GM18873 (cell line): Measurements from ENCODE around the gene MRPS22.
A peak's percentile ranks its signal among the peaks of the same experiment; 100 is the strongest.
"Not testable (repeated sequence)": the region's sequence is repeated elsewhere in the genome, so short reads cannot be mapped to it uniquely, and the experiment has no call there.

Experiments used
- ATAC-seq: cut with Tn5 transposase; IDR thresholded peaks from one replicate; pipeline ENCODE4 v1.9.1; 2021; ENCODE audit warnings: mild to moderate bottlenecking, moderate library complexity, moderate number of reproducible peaks; ENCODE audit not compliant: unreplicated experiment, low FRiP score

MRPS22 gene

DNA sequence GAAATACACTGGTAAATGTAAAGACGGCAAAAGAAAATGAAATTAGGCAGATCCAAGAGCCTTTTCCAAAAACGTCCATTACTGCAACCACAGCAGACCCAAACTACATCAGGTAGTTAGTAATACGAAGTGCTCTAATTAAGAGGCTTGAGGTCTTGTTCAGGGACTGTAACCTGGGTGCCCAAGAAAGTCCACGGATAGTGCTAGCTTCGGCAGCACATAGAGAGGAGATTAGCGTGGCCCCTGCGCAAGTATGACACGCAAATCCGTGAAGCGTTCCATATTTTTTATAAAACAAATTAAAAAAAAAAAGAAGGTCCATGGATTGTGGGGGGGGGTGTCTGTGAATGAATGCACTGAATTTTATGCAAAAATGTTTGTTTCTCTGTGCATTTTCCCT lies 44.3 kb downstream of the MRPS22 start:
- ATAC-seq, result no peak

DNA sequence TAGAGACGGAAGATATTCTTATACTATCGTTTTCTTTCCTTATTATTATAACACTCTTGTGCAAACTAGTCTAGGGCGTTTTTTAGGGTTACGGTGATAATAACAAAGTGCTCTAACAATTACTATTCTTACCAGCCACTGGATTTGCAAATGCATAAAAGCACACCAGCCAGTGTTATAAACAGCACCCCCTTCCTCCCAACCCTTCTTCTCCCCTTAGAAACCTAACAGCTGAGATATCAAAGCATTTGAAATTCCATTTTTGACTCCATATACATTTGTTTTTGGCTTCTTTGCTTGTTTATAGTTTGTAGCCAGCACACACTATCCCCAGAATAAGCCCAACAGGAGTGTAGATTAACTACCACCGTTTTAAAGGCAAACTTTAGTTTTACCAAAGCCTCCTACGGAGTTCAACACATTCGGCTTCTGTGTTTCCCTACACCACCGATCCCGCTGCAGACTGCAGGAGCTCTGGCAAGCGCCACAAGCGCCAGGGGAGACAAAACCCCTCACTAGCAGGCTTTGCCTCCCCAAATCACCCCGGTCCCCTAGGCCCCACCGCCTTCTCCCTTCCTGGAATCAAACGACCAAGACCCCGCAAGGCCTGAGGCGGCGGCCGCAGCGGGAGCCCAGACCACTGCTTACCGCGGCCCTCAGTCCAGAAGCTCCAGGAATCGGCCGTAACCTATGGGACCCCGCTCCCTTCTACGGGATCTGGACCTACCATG lies 45.2 kb downstream of the MRPS22 start:
- ATAC-seq, result no peak

GRCh38 chr3:139389552-139390368 lies 45.9 kb downstream of the MRPS22 start, which contains the start of gene COPB2:
COPB2 (minus strand) TSS chr3:139389647; CDS start chr3:139389550, 97 bp downstream.
- peak; percentile 96 for ATAC-seq

DNA sequence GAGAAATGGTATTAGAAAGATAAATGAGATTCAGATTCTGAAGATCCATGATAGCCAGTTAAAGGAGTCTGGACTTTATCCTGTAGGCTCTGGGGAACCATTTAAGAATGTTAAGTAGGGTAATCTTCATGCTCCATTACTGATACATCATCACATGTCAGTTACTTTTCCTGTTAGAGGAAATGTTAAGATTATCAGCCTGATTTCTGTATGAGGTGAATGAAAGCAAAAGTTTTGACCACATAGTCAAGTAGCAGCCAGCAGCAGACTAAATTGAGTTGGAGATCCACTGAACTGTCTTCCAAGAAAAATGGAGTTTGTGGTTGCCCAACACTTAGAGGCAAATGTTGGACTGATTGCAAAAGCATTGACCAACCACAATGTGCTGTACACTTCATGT lies 50.3 kb downstream of the MRPS22 start:
- no peak for ATAC-seq

DNA sequence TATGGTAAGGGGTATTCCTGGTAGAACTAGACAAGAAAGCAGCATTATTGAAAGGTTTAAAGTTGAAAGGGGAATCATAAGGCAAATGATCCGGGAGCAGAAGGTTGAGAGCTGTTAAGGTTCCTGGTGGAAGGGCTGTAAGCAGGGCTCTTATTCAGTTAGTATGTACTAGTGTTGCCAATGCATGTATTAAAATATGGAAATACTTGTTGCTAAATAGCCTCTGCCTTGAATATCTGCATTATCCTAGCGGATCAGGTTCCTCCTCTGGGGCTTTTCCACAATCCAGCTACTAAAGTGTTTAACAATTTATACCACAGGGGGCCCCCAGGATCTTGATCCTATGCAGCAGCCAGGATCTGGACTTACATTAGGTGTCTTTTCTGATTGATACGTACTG lies 52.9 kb downstream of the MRPS22 start:
- ATAC-seq, result no peak

DNA sequence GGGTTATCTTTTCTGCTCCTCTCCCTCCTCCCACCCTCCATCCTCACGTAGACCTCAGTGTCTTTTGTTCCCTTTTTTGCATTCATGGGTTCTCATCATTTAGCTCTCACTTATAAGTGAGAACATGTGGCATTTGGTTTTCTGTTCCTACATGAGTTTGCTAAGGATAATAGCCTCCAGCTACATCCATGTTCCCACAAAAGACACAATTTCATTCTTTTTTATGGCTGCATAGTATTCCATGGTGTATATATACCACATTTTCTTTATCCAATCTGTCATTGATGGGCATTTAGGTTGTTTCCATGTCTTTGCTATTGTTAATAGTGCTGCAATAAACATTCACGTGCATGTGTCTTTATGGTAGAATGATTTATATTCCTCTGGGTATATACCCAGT lies 57.3 kb downstream of the MRPS22 start:
- ATAC-seq, result not testable (repeated sequence)
